HFFc6 (cell line): ENCODE measurements around the gene C15orf39. TPM values are rescaled to one million over a fixed set of nuclear protein-coding genes. Genes with fewer than 3 reads are reported as not detected.

Source experiments
- DNase-seq: peaks from one replicate; pipeline ENCODE4 v3.0.0-alpha.2; 2018
- H3K27ac Mint-ChIP-seq: 2 replicates; pipeline ENCODE4 v1.8.0; 2020; ENCODE audit warnings: mild to moderate bottlenecking, mixed read lengths
- H3K27me3 Mint-ChIP-seq: 2 replicates; pipeline ENCODE4 v1.8.0; 2021; ENCODE audit warnings: mild to moderate bottlenecking, moderate library complexity, mixed read lengths; ENCODE audit not compliant: insufficient read depth
- H3K36me3 Mint-ChIP-seq: 2 replicates; pipeline ENCODE4 v1.8.0; 2021; ENCODE audit warnings: low read depth, mixed read lengths
- H3K4me1 Mint-ChIP-seq: 2 replicates; pipeline ENCODE4 v1.8.0; 2020; ENCODE audit warnings: low read depth, mixed read lengths
- H3K4me3 Mint-ChIP-seq: 2 replicates; pipeline ENCODE4 v1.8.0; 2020; ENCODE audit warnings: mild to moderate bottlenecking, moderate library complexity, mixed read lengths
- H3K9me3 Mint-ChIP-seq: 2 replicates; pipeline ENCODE4 v1.8.0; 2020; ENCODE audit warnings: mild to moderate bottlenecking, mixed read lengths
- CTCF ChIP-seq: fragments of 200-600 bp; sonication (generic); IDR thresholded peaks from 2 replicates; pipeline ENCODE4 v1.5.0; 2021; ENCODE audit warnings: antibody characterized with exemption, mild to moderate bottlenecking
- total RNA-seq, 6 experiments: library from RNA; stranded (reverse); fragmentation: NEBNext Ultra II Directional; extraction: Animal tissue kit (Norgen Biotek cat#: 25700); gene quantifications; 2 replicates in 1 of 6; 3 replicates in 5 of 6; pipeline ENCODE4 v1.2.3, GENCODE V29; 2021

The C15orf39 gene
- total RNA-seq, 6 experiments from 2014 or later: 8.8 to 14.8 (median 12.0) TPM

- H3K9me3 Mint-ChIP-seq: no peaks in the 10 kb centered on the region
- no peak for TF ChIP-seq CTCF
- DNase-seq: no peak
- peaks cover 6% of the 10 kb centered on the region; the same call in 1 of the 2 replicates for H3K4me1 Mint-ChIP-seq
- peaks cover 41% of the 10 kb centered on the region for H3K27me3 Mint-ChIP-seq
- no peak overlapping the region for H3K4me3 Mint-ChIP-seq
- H3K36me3 Mint-ChIP-seq: no peaks in the 10 kb centered on the region
- H3K27ac Mint-ChIP-seq: no peak overlapping the region
Measured at GRCh38 chr15:75232252-75232813, 30.7 kb downstream of the C15orf39 start.

GRCh38 chr15:75232826-75233503 lies 31.3 kb downstream of the C15orf39 start:
- H3K9me3 Mint-ChIP-seq: no peaks in the 10 kb centered on the region
- no peaks in the 10 kb centered on the region for H3K36me3 Mint-ChIP-seq
- no peak overlapping the region for H3K4me3 Mint-ChIP-seq
- no peak for TF ChIP-seq CTCF
- peaks cover 6% of the 10 kb centered on the region; the same call in 1 of the 2 replicates for H3K4me1 Mint-ChIP-seq
- H3K27me3 Mint-ChIP-seq: peaks cover 37% of the 10 kb centered on the region
- no peak overlapping the region for H3K27ac Mint-ChIP-seq
- DNase-seq: no peak

GRCh38 chr15:75233504-75234190 lies 32.0 kb downstream of the C15orf39 start:
- TF ChIP-seq CTCF: no peak
- no peaks in the 10 kb centered on the region for H3K36me3 Mint-ChIP-seq

GRCh38 chr15:75234191-75234810 lies 32.6 kb downstream of the C15orf39 start:
- H3K36me3 Mint-ChIP-seq: no peaks in the 10 kb centered on the region
- no peak overlapping the region for H3K4me3 Mint-ChIP-seq
- peaks cover 37% of the 10 kb centered on the region for H3K27me3 Mint-ChIP-seq

More at GRCh38 chr15:75233504-75234190, 32.0 kb downstream of the C15orf39 start:
- Mint-ChIP-seq H3K4me1 (peaks cover 6% of the 10 kb centered on the region; the same call in 1 of the 2 replicates), H3K4me3 (no peak overlapping the region), H3K27ac (no peak overlapping the region), H3K27me3 (peaks cover 40% of the 10 kb centered on the region), H3K9me3 (no peaks in the 10 kb centered on the region)
- DNase-seq: no peak

More at GRCh38 chr15:75234191-75234810, 32.6 kb downstream of the C15orf39 start:
- Mint-ChIP-seq H3K4me1 (peaks cover 6% of the 10 kb centered on the region; the same call in 1 of the 2 replicates), H3K9me3 (no peaks in the 10 kb centered on the region; the same call in 1 of the 2 replicates), H3K27ac (no peak overlapping the region)
- no peak for DNase-seq
- no peak for TF ChIP-seq CTCF
